Stomach (tissue), 9 donors: ENCODE results near the gene MAGEB4. TPM values are rescaled to one million over a fixed set of nuclear protein-coding genes. Genes with fewer than 3 reads are reported as not detected.

Experiments
- DNase-seq, 2 donors: peaks; one replicate each; pipeline versions ENCODE4 v3.0.0 to v3.0.0-alpha.2; 2013 to 2019
- H3K27ac ChIP-seq, 5 donors: fragments of 200-600 bp in 4 of 5; sonication (generic) in 4 of 5; one replicate each; pipeline ENCODE4 v1.5.1; 2013 to 2019; ENCODE audit warnings: mild to moderate bottlenecking in 1 of 5, moderate library complexity in 1 of 5
- H3K27me3 ChIP-seq, 3 donors: fragments of 200-600 bp; sonication (generic); one replicate each; pipeline ENCODE4 v1.5.1; 2017 to 2019; ENCODE audit warnings: mixed run types in 1 of 3
- H3K36me3 ChIP-seq, 4 donors: fragments of 200-600 bp; sonication (generic); 1 replicate in 3 of 4; 2 replicates in 1 of 4; pipeline ENCODE4 v1.5.1; 2016 to 2019
- H3K4me1 ChIP-seq, 4 donors: fragments of 200-600 bp; sonication (generic); one replicate each; pipeline ENCODE4 v1.5.1; 2016 to 2019
- H3K4me3 ChIP-seq, 4 donors: fragments of 200-600 bp; sonication (generic) in 3 of 4; one replicate each; pipeline ENCODE4 v1.5.1; 2016 to 2019; ENCODE audit warnings: mild to moderate bottlenecking in 1 of 4
- H3K9me3 ChIP-seq, 4 donors: fragments of 200-600 bp; sonication (generic); one replicate each; pipeline ENCODE4 v1.5.1; 2016 to 2019
- CTCF ChIP-seq, 7 experiments: fragments of 450-650 bp in 4 of 7; fragments of 200-600 bp in 3 of 7; sonication (generic) in 3 of 7; IDR thresholded peaks; one replicate each; pipeline ENCODE4 v1.5.1; 2016 to 2019; ENCODE audit warnings: antibody characterized with exemption in 7 of 7, control low read depth in 2 of 7, mild to moderate bottlenecking in 1 of 7
- EP300 ChIP-seq: sonication (generic); formaldehyde crosslinking; IDR thresholded peaks from one replicate; pipeline ENCODE4 v1.6.1; 2017; ENCODE audit warnings: antibody characterized with exemption
- POLR2A ChIP-seq, 4 donors: fragments of 450-650 bp; IDR thresholded peaks; one replicate each; pipeline ENCODE4 v1.6.1; 2016; ENCODE audit warnings: antibody characterized with exemption in 4 of 4, control low read depth in 2 of 4, mild to moderate bottlenecking in 1 of 4, moderate library complexity in 1 of 4
- POLR2AphosphoS5 ChIP-seq, 3 donors: sonication (generic); formaldehyde crosslinking; IDR thresholded peaks; one replicate each; pipeline ENCODE4 v1.6.1; 2016; ENCODE audit warnings: antibody characterized with exemption in 3 of 3
- WGBS, 5 donors: extraction: QIAGEN DNeasy Blood & Tissue Kit in 3 of 5; methylation state at CpG; one replicate each; pipeline versions ENCODE4 v1.1.5 to v1.1.7; 2013 to 2018; 5-methylcytosine and 5-hydroxymethylcytosine counted together
- intact Hi-C: fragments of 100-400 bp; cut with DNase I; formaldehyde crosslinking; loops from one replicate; pipeline ENCODE4 v1.15.1; 2023; ENCODE audit warnings: low total_unique reads
- polyA plus RNA-seq, 3 donors: library from polyadenylated mRNA; stranded (reverse); fragments of 200-250 nt; gene quantifications; one replicate each; pipeline ENCODE4 v1.2.3, GENCODE V29; 2013
- total RNA-seq, 5 donors: library from RNA; depleted of rRNA; stranded (reverse); fragments of >200 nt; gene quantifications; one replicate each; pipeline versions ENCODE4 v1.1.0 to v1.2.3, GENCODE V29; 2014 to 2016
- donor health status: healthy with polysubstance abuse.
- donor health status: Bipolar disorder and iron deficiency.
- donor health status: healthy.

Gene MAGEB4
- total and polyA plus RNA-seq, 8 donors, result not detected

- intact Hi-C loops, result loop anchor here (10.0 kb wide), 1 partner anchor 229 kb away; no protein-coding TSS in a partner anchor
- peak in 1 of 2 donors; percentile 10 for DNase-seq
- Histone ChIP-seq H3K4me3 (no peak overlapping the region), H3K27ac (no peak overlapping the region), H3K36me3 (no peaks in the 10 kb centered on the region), H3K4me1 (no peaks in the 10 kb centered on the region), H3K9me3 (no peaks in the 10 kb centered on the region), H3K27me3 (no peaks in the 10 kb centered on the region)
- TF ChIP-seq EP300 (no peak), POLR2A (IDR thresholded peaks at IDR 0.05) (no peak), CTCF (IDR thresholded peaks at IDR 0.05) (peak in 2 of 7 experiments; percentile 13 to 17), POLR2AphosphoS5 (IDR thresholded peaks at IDR 0.05) (no peak)
- WGBS, 5 donors, result 0 to 11% (median 8%) methylated on average over 1 of the region's 1 CpG
Observed at GRCh38 chrX:30275498-30275897, 33.7 kb downstream of the MAGEB4 start.

- H3K27ac ChIP-seq, result no peak overlapping the region
- H3K36me3 ChIP-seq, result no peaks in the 10 kb centered on the region
- intact Hi-C loops, result loop anchor here (10.0 kb wide), 1 partner anchor 226 kb away; no protein-coding TSS in a partner anchor
- no peaks in the 10 kb centered on the region for H3K27me3 ChIP-seq
- no peak overlapping the region for H3K4me3 ChIP-seq
- DNase-seq, result no peak
- H3K9me3 ChIP-seq, result no peaks in the 10 kb centered on the region
- no peaks in the 10 kb centered on the region for H3K4me1 ChIP-seq
- TF ChIP-seq POLR2A (IDR thresholded peaks at IDR 0.05) (no peak), EP300 (no peak), POLR2AphosphoS5 (IDR thresholded peaks at IDR 0.05) (no peak), CTCF (IDR thresholded peaks at IDR 0.05) (no peak)
- WGBS, 5 donors, result 46 to 90% (median 87%) methylated on average over 1 of the region's 1 CpG
Observed at GRCh38 chrX:30278365-30278764, 36.6 kb downstream of the MAGEB4 start.

- Histone ChIP-seq H3K36me3 (no peaks in the 10 kb centered on the region), H3K9me3 (no peaks in the 10 kb centered on the region), H3K4me3 (no peak overlapping the region), H3K4me1 (no peaks in the 10 kb centered on the region), H3K27me3 (no peaks in the 10 kb centered on the region), H3K27ac (no peak overlapping the region)
- no peak for TF ChIP-seq CTCF (IDR thresholded peaks at IDR 0.05)
- no peak for TF ChIP-seq EP300
- no peak for TF ChIP-seq POLR2A (IDR thresholded peaks at IDR 0.05)
- TF ChIP-seq POLR2AphosphoS5 (IDR thresholded peaks at IDR 0.05), result no peak
- 50 to 86% (median 55%) methylated on average over 1 of the region's 1 CpG for WGBS, 5 donors
- intact Hi-C loops, result no loop called here
- no peak for DNase-seq
Observed at GRCh38 chrX:30280428-30280827, 38.6 kb downstream of the MAGEB4 start.

GRCh38 chrX:30282527-30282926 lies 40.7 kb downstream of the MAGEB4 start:
- intact Hi-C loops, result no loop called here
- Histone ChIP-seq H3K36me3 (no peaks in the 10 kb centered on the region), H3K27me3 (no peaks in the 10 kb centered on the region), H3K4me3 (no peak overlapping the region), H3K27ac (no peak overlapping the region), H3K9me3 (no peaks in the 10 kb centered on the region), H3K4me1 (no peaks in the 10 kb centered on the region)
- TF ChIP-seq POLR2AphosphoS5 (IDR thresholded peaks at IDR 0.05), result no peak
- no peak for TF ChIP-seq POLR2A (IDR thresholded peaks at IDR 0.05)
- no peak for DNase-seq

- Histone ChIP-seq H3K27me3 (no peaks in the 10 kb centered on the region), H3K27ac (no peak overlapping the region)
- intact Hi-C loops, result no loop called here
Observed at GRCh38 chrX:30283456-30284200, 41.8 kb downstream of the MAGEB4 start.

More at GRCh38 chrX:30283456-30284200, 41.8 kb downstream of the MAGEB4 start:
- peak in 1 of 2 donors; percentile 32 for DNase-seq
- 58 to 84% (median 65%) methylated on average over 3 of the region's 3 CpGs for WGBS, 5 donors
- no peak overlapping the region for H3K4me3 ChIP-seq
- H3K9me3 ChIP-seq, result no peaks in the 10 kb centered on the region
- H3K36me3 ChIP-seq, result no peaks in the 10 kb centered on the region
- TF ChIP-seq POLR2AphosphoS5 (IDR thresholded peaks at IDR 0.05) (peak in 1 of 3 donors; percentile 10), POLR2A (IDR thresholded peaks at IDR 0.05) (no peak)
- H3K4me1 ChIP-seq, result no peaks in the 10 kb centered on the region

Other genes starting within 250 kb of the MAGEB4 start
- not detected for gene MAGEB2, start 26.4 kb upstream of the MAGEB4 start, total RNA-seq
- not detected for gene MAGEB2, start 26.4 kb upstream of the MAGEB4 start, polyA plus RNA-seq
- not detected for gene MAGEB3, start 11.3 kb upstream of the MAGEB4 start, total RNA-seq
- gene MAGEB3, start 11.3 kb upstream of the MAGEB4 start, polyA plus RNA-seq, result not detected
- not detected for gene MAGEB1, start 5.1 kb downstream of the MAGEB4 start, total RNA-seq
- gene MAGEB1, start 5.1 kb downstream of the MAGEB4 start, polyA plus RNA-seq, result not detected
- under 1 TPM in 1 of 5 donors, not detected in 4; 0.37 TPM for gene NR0B1, start 67.4 kb downstream of the MAGEB4 start, total RNA-seq
- under 1 TPM in 1 of 3 donors, not detected in 2; 0.25 TPM for gene NR0B1, start 67.4 kb downstream of the MAGEB4 start, polyA plus RNA-seq